Skin of body (tissue), 2 donors: Measurements from ENCODE around the gene KANTR. TPM values are rescaled to one million over a fixed set of nuclear protein-coding genes. Genes with fewer than 3 reads are reported as not detected.
A peak's percentile ranks its signal among the peaks of the same experiment; 100 is the strongest.

Experiments
- DNase-seq: peaks from one replicate; lab custom pipeline; 2025; lab: John Stamatoyannopoulos, UW
- total RNA-seq: library from RNA; depleted of rRNA; stranded (reverse); fragments of >200 nt; gene quantifications from one replicate; pipeline ENCODE4 v1.2.3, GENCODE V29; 2014

KANTR gene, protein sequence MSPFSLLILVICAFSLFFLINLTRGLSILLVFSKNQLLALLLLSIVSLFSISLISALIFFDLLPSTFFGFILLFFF
- total RNA-seq: 15.1 TPM

DNA sequence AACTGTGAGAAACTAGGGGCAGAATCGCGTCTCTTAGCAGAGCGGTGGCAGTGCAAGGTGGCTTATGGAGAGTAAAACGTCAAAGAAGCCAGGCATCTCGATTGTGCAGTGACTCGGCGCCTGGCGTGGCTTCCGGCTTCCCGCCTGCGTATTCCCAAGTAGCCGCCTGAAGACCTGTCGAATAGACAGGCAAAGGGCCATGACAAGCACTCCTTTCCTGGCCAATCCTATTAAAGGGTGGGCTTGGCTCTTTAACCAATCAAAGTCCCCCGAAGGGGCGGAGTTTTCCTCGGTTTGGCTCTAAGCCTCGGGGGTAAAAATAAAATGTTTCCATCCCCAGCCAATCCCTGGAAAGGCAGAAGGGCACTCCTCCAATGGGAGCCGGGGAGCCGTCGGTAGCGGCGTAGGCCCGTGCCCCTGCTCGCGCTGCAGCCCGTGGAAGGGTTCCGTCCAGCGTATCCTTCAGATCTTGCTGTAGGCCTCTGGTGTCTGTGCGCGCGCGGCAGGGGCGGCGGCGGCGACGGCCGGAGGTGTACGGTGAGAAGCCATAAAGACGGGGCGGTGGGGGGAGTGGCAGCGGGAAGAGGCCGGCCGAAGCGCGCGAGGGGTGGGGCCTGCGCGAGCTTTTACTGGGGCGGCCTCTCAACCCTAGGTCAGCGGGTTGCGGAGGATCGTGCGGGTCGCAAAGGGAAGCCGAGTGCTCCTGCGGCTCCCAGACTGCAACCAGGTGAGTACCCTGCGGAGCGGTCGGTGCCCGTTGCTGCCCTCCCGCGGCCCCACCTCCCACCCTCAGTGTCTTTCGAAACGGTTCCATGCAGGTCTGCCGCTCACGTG lies at the start of gene KANTR:
KANTR (plus strand) TSS at position 395 of the 834 bp plus-strand sequence. CDS start 30,131 bp downstream, outside the sequence.
- peak; percentile 93 for DNase-seq

GRCh38 chrX:53044995-53045394 lies 48.9 kb upstream of the KANTR start:
- no peak for DNase-seq

GRCh38 chrX:53047228-53047627 lies 46.7 kb upstream of the KANTR start:
- no peak for DNase-seq

DNA sequence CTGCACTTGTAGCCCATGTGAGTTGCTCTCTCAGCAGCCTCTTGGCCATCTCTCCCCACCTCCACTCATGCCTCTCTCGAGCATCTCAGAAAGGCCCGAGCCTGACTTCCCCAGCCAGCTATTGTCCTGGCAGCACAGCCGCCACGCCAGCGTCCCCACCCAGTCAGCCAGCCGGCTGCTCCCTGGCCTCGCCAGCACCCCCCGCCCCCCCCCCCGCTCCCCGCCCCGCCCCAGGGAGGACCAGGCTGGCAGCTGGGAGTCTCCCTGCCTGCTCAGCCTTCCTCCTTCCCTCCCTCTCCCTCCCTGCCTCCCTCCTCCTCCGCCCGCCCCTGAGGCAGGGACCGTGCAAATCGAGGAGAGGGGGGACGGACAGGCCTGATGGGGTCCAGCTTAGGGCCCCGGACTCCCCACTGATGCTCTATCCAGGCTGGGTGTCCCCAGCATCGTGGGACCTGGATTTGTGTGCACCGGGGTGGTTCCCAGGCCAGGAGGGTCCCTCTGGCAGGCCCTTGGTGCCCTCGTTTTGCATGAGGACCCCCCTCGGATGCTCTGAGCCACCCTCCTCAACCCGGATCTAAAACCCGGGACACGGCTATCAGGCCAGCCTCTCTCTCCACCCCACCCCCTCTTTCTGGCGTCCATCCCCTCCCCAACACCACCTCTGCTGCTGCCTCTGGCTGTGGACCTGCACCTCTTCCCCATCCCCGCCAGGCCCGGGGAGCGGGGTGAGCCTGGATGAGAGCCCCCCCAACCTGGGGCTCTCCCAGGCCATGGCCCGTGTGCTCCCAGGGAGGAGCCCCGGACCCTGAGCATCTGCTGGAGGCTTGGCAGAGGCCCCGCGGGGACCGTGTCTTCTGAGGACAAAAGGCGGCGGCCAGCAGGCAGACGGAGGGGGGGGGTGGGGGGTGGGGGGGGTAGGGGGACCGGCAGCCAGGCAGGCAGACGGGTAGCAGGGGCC lies 45.5 kb upstream of the KANTR start, which contains the start of gene GPR173:
GPR173 (plus strand) TSS at position 621 of the 958 bp plus-strand sequence. CDS start 27,833 bp downstream, outside the sequence.
- DNase-seq: peak; percentile 47

GRCh38 chrX:53049127-53049517 lies 44.8 kb upstream of the KANTR start:
- no peak for DNase-seq

DNA sequence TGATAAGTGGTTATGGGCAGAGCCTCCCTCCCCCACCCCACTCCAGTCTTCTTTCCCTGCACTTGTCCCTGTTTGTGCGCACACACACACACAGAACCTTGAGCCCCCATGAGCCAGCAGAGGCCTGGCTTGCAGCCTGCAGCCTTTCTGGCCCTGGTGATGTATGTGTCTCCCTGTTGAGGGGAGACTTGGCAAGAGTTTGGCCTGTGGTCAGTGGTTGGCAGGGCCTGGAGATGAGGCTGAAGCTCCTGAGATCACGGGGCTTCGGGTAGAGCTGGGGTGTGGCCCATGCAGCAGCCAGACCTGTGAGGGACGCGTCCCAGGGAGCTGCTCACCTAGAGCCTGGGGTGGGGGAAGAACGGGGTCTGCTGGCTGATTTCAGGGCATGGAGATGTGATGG lies 43.1 kb upstream of the KANTR start:
- DNase-seq: no peak

DNA sequence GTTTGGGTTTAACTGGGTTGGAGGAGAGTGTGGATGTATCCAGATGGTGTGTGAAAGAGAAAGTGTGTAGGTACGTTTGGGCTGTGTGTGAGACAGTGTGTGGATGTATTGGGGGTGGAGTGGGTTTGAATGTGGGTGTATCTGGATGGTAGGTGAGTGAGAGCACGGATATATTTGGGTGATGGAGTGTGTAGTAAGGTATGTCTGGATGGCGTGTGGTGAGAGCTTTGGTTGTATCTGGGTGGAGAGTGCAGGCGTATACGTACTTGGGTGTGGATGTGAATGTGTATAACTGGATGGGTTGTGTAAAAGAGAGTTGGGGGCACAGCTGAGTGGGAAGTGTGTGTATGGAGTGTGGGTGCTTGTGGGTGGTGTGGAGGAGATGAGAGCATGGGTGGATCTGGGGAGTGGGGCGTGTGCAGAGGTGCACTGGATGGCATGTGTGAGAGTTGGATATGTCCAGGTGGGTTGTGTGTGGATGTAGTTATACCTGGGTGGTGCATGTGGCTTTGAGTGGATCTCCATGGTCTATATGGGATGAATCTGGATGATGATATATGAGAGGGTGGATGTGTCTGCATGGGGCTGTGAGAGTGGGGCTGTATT lies 38.6 kb upstream of the KANTR start:
- no peak for DNase-seq

- DNase-seq: no peak
These were observed 37.6 kb upstream of the KANTR start for GRCh38 chrX:53056292-53056691.

DNA sequence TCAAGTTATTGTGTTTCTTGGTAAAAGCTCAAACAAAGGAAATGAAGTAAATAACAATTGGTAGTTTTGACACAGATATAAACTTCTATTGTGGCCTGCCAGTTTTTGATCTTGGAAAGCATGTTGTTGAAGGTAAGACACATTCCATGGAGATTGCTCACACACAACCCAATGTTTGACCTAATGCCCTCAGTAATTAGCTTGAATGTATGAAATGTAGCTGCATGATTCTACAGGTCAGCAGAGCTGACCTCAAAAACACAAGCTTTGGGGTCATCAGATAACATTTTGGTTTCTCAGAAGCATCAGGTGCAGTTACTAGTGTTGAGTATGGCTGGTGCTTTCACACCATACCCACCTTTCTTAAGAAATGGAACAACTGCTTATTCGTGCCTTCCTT lies 28.8 kb upstream of the KANTR start:
- no peak for DNase-seq

GRCh38 chrX:53071064-53071463 lies 22.9 kb upstream of the KANTR start:
- no peak for DNase-seq

DNA sequence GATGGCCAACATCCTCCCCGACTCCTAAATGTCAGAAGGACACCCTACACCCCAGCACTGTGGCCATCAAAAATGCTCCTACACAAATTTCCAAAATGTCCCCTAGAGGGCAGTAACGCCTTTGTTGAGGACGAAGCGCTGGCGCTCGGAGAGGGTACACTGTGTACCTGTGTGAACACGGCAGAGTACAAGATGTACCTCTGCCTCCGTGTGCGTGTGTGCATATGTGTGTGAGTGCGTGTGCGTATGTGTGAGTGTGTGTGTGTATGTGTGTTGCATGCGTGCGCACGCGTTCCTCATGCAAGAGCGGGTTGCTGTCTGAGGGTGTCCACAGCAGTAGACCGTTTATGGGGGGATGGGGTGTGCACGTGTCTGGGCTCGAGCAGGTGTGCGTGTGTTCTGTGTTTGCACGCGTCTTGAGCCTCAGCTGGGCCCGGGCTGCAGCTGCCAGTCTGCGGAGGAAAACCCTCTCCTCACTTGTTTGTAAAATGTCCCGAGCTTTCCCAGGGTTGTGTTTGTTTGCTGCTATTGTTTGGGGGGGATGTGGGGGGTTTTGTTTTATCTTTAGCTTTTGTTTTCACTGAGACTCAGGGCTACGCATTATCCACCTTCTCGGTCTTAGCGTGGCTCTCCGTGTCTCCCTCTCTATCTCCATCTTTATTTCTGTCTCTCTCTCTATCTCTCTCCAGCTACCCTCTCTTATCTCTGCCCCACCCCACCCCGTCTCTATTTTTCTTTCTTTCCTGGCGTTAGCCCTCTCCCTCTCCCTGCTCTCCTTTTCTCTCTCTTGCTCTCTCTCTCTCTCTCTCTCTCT lies 22.1 kb upstream of the KANTR start:
- peak; percentile 21 for DNase-seq

DNA sequence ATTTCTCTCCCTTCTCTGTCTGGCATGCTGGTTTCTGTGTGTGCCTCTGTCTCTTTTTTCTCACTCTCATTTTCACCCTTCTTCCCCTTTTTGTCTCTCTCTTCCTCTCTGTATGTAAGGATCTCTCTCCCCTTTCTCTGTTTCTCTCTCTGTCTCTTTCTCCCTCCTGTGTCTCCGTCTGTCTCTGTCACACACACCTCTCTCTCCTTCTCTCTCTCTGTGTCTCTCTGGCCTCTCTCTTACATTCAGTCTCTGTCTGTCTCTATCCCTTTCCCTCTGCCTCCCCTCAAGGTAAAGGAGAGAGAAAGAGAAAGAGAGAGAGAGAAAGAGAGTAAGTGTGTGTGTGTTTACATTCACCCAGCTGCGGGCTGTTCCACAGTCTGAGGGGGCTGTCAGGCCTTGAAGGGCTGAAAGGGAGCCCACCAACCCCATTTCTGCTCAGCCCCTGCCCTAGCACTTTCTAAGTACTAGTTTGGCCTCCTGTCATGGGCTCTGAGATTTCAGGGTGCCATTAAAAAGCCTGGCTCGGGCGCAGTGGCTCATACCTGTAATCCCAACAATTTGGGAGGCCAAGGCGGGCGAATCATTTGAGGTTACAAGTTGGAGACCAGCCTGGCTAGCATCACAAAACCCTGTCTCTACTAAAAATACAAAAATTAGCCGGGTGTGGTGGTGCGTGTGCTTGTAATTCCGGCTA lies 21.4 kb upstream of the KANTR start:
- DNase-seq: no peak

GRCh38 chrX:53073115-53073586 lies 20.8 kb upstream of the KANTR start:
- no peak for DNase-seq

DNA sequence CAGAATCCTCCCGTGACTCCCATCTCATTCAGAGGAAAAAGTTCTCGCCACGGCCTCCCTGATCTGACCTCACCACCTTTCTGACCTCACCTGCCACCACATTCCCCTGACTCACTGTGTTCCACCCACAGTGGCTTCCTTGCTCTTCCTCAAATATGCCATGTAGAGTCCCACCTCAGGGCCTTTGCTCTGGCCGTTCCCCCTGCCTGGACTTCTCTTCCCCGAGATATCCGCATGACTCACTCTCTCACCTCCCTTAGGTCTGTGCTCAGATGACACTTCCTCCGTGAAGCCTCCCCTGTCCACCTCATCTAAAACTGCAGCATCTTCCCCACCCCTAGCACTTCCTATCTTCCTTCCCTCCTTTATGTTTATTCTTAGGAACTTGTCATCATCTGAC lies 18.9 kb upstream of the KANTR start:
- DNase-seq: no peak

DNA sequence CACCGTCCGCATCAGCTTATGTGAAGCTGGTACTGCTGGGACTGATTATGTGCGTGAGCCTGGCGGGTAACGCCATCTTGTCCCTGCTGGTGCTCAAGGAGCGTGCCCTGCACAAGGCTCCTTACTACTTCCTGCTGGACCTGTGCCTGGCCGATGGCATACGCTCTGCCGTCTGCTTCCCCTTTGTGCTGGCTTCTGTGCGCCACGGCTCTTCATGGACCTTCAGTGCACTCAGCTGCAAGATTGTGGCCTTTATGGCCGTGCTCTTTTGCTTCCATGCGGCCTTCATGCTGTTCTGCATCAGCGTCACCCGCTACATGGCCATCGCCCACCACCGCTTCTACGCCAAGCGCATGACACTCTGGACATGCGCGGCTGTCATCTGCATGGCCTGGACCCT lies 17.3 kb upstream of the KANTR start:
- DNase-seq: no peak

DNA sequence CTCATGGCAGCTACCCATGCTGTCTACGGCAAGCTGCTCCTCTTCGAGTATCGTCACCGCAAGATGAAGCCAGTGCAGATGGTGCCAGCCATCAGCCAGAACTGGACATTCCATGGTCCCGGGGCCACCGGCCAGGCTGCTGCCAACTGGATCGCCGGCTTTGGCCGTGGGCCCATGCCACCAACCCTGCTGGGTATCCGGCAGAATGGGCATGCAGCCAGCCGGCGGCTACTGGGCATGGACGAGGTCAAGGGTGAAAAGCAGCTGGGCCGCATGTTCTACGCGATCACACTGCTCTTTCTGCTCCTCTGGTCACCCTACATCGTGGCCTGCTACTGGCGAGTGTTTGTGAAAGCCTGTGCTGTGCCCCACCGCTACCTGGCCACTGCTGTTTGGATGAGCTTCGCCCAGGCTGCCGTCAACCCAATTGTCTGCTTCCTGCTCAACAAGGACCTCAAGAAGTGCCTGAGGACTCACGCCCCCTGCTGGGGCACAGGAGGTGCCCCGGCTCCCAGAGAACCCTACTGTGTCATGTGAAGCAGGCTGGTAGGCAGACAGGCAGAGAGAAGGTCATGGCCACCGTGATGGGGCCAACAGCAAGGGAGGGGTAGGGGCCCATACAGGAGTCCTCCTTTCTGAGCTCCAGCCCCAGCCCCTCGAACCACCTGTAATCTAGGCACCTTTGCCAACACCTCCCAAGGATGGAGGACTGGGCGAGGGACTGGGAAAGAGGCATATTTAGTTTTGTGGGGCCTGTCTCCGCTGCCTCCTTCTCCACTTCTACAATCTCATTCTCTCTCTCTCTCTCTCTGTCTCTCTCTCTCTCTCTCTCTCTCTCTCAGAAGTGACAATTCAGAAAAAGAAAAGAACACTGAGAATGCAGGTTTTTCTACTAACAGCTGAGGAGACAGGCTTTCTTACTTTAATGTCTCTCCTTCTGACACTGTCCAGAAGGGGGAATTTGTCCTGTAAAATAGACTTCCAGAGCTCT lies 16.4 kb upstream of the KANTR start:
- DNase-seq: no peak

DNA sequence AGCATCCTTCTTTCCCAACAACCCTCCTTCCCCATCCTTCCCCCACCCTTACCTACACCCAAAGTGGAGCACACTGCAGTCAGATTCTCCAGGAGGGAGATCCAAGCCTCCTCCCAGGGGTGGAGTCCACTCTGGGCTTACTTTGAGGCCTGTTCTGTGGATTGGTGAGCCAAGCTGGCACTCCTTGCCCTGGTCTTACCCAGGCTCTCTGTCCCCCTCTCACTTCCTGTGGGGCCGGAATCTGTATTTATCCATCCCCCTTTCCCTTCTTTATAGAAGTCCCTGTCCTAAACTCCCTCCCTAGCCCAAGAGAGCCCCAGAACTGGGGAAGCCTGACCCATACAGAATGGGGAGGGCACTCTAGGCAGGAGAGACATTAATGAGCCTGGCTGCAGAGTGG lies 15.0 kb upstream of the KANTR start:
- no peak for DNase-seq
